NT2/D1 (cell line): Measurements from ENCODE around the gene NAP1L5.

ENCODE experiments used
- DNase-seq: peaks from one replicate; pipeline ENCODE4 v3.0.0-alpha.2; 2011; ENCODE audit warnings: low read depth, low spot score
- H3K27me3 ChIP-seq: 2 replicates; pipeline ENCODE4 v1.6.0; 2011; ENCODE audit warnings: mild to moderate bottlenecking; ENCODE audit not compliant: insufficient read length, insufficient read depth
- H3K36me3 ChIP-seq: 2 replicates; pipeline ENCODE4 v1.6.1; 2011; ENCODE audit warnings: mild to moderate bottlenecking, low read length, mixed read lengths; ENCODE audit not compliant: insufficient read depth, insufficient read length
- H3K4me1 ChIP-seq: 2 replicates; pipeline ENCODE4 v1.5.1; 2011; ENCODE audit not compliant: insufficient read depth, insufficient read length
- H3K4me3 ChIP-seq: 2 replicates; pipeline ENCODE4 v1.5.1; 2011; ENCODE audit warnings: low read depth; ENCODE audit not compliant: insufficient read length
- H3K9ac ChIP-seq: 2 replicates; pipeline ENCODE4 v1.6.0; 2011; ENCODE audit warnings: low read depth; ENCODE audit not compliant: insufficient read length
- H3K9me3 ChIP-seq: 2 replicates; pipeline ENCODE4 v1.5.1; 2011; ENCODE audit warnings: mild to moderate bottlenecking, low read length; ENCODE audit not compliant: insufficient read depth
- SUZ12 ChIP-seq: IDR thresholded peaks from 2 replicates; pipeline ENCODE4 v1.6.1; 2011; ENCODE audit not compliant: insufficient read length, insufficient read depth; ENCODE audit errors: extremely low read depth
- YY1 ChIP-seq: IDR thresholded peaks from 2 replicates; pipeline ENCODE4 v1.6.1; 2011; ENCODE audit not compliant: insufficient read length, insufficient read depth
- ZNF274 ChIP-seq: IDR thresholded peaks from 2 replicates; pipeline ENCODE4 v1.6.1; 2011; ENCODE audit warnings: mild to moderate bottlenecking, low read depth, low read length

Gene NAP1L5

DNA sequence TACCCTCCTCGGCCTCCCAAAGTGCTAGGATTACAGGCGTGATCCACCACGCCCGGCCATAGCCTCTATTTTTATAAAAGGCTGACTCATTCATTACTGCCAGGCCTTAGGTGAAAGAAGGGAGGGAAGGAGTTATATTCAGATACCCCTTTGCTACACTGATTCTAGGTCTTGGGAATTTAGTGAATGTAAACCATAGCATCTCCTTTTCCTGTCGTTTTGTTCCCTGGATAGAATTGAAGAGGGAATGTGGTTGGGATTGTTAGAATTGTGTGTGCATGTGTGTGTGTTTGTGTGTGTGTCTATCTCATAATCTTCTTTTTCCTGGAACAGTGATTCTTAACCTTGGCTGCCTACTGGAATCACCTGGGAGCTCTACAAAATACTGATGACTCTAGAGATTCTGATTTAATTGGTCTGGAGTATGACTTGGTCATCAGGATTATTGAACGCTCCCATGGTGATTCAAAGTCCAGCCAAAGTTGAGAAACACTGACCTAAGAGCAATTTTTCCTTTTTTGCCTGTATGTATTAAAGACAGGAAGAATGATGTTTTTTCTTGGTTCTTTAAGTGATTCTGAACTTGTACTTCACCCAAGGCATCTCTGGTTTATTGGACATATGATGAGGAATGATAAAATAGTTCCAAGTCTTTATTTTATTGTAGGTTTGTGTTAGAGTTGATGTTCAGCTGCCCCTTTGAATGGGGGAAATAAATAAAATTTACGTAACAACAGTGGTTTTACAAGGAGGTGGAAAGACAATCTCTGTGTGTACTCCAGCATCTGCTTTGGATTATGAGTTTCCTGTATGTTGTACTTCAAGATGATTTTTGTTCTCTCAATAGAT lies 37.0 kb downstream of the NAP1L5 start:
- no peak for TF ChIP-seq YY1
- TF ChIP-seq ZNF274, result no peak
- TF ChIP-seq SUZ12, result no peak
- Histone ChIP-seq H3K27me3 (no peaks in the 10 kb centered on the region), H3K4me3 (no peak overlapping the region), H3K9ac (no peak overlapping the region), H3K4me1 (no peaks in the 10 kb centered on the region), H3K9me3 (no peaks in the 10 kb centered on the region), H3K36me3 (no peaks in the 10 kb centered on the region)
- no peak for DNase-seq

GRCh38 chr4:88659890-88660208 lies 37.8 kb downstream of the NAP1L5 start:
- Histone ChIP-seq H3K4me1 (no peaks in the 10 kb centered on the region), H3K36me3 (no peaks in the 10 kb centered on the region), H3K9ac (no peak overlapping the region), H3K9me3 (no peaks in the 10 kb centered on the region), H3K4me3 (no peak overlapping the region), H3K27me3 (no peaks in the 10 kb centered on the region)
- TF ChIP-seq ZNF274, result no peak
- TF ChIP-seq YY1, result no peak
- TF ChIP-seq SUZ12, result no peak
- no peak for DNase-seq

GRCh38 chr4:88659055-88659889 lies 38.4 kb downstream of the NAP1L5 start:
- Histone ChIP-seq H3K4me3 (no peak overlapping the region), H3K9ac (no peak overlapping the region)

GRCh38 chr4:88655226-88655625 lies 42.4 kb downstream of the NAP1L5 start:
- Histone ChIP-seq H3K4me3 (no peak overlapping the region), H3K9me3 (no peaks in the 10 kb centered on the region), H3K9ac (no peak overlapping the region), H3K27me3 (no peaks in the 10 kb centered on the region), H3K36me3 (no peaks in the 10 kb centered on the region), H3K4me1 (no peaks in the 10 kb centered on the region)
- TF ChIP-seq SUZ12, result no peak
- TF ChIP-seq YY1, result no peak
- TF ChIP-seq ZNF274, result no peak
- no peak for DNase-seq

More at GRCh38 chr4:88659055-88659889, 38.4 kb downstream of the NAP1L5 start:
- H3K27me3 ChIP-seq, result no peaks in the 10 kb centered on the region
- no peak for TF ChIP-seq SUZ12
- no peak for TF ChIP-seq YY1
- TF ChIP-seq ZNF274, result no peak
- H3K4me1 ChIP-seq, result no peaks in the 10 kb centered on the region
- DNase-seq, result peak; percentile 28
- H3K36me3 ChIP-seq, result no peaks in the 10 kb centered on the region
- no peaks in the 10 kb centered on the region for H3K9me3 ChIP-seq

DNA sequence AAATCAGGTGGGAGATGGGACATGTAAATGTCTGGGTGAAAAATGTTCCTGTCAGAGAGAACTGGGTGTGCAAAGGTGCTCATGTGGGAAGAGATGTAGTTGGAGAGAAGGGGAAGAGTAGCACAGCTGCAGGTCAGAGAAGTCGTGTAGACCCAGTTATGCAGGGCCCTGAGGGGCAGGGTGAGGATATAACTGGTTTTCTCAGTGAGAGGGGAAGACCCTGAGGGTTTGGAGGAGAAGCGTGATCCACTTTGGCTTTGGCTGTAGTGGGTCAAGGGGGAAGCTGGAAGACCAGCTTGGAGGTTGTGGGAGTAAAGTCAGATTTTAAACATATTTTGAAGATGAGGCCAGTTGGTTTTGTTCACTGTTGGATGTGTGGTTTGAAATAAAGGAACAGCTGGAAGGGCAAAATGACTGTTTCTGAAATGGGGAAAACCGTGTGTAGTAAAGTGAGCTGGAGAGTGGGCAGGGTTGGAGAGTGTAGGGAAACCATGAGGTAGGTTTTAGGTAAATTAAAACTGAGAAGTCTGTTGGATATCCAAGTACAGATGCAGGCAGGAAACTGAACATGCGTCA lies 44.2 kb downstream of the NAP1L5 start:
- Histone ChIP-seq H3K36me3 (no peaks in the 10 kb centered on the region), H3K9me3 (no peaks in the 10 kb centered on the region), H3K4me1 (no peaks in the 10 kb centered on the region), H3K27me3 (no peaks in the 10 kb centered on the region), H3K9ac (no peak overlapping the region), H3K4me3 (no peak overlapping the region)
- no peak for TF ChIP-seq SUZ12
- TF ChIP-seq YY1, result no peak
- no peak for TF ChIP-seq ZNF274
- DNase-seq, result no peak

DNA sequence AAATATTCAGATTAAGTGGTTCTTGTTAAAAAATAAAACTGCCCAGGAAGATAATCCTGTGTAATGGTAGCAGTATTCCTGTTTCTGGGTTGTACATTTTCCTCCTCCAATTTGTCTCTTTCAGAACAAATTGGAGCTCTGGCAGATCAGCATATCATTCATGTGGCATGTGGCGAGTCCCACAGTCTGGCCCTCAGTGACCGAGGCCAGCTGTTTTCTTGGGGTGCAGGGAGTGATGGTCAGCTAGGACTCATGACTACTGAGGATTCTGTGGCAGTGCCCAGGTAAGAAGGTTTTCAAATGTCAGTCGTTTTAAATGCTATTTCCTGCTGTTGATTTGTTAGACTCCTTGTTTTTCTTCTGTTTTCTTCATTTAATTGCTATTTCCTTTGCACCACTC lies 47.9 kb downstream of the NAP1L5 start:
- no peak for TF ChIP-seq YY1
- no peak for TF ChIP-seq SUZ12
- no peak for TF ChIP-seq ZNF274
- Histone ChIP-seq H3K27me3 (no peaks in the 10 kb centered on the region), H3K36me3 (no peaks in the 10 kb centered on the region), H3K9me3 (no peaks in the 10 kb centered on the region), H3K9ac (no peak overlapping the region), H3K4me3 (no peak overlapping the region), H3K4me1 (no peaks in the 10 kb centered on the region)
- no peak for DNase-seq
